Measurements from ENCODE around the gene NRG4. TPM values are rescaled to one million over a fixed set of nuclear protein-coding genes. Genes with fewer than 3 reads are reported as not detected.

Gene NRG4
- total RNA-seq, 1 donor from 2014 or later, result 8.7 TPM

DNA sequence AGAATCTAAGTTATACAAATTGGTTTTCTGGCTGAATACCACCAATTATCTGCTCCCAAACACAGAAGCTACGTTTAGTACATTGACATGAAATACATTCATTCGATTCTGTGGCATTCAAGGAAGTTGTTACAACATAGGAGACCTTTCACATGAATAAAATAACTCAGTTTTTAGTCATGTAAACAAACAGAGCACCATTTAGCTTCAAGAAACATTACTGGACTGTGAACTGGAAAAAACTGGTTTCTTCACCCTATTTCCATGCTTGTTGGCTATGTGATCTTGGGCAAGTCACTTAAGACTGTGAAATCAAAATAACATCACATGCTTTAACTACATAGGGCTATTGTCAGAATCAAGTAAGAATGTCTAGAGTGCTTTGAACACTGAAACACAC, 46.2 kb downstream of the NRG4 start:
- TF ChIP-seq, protein P1, sequence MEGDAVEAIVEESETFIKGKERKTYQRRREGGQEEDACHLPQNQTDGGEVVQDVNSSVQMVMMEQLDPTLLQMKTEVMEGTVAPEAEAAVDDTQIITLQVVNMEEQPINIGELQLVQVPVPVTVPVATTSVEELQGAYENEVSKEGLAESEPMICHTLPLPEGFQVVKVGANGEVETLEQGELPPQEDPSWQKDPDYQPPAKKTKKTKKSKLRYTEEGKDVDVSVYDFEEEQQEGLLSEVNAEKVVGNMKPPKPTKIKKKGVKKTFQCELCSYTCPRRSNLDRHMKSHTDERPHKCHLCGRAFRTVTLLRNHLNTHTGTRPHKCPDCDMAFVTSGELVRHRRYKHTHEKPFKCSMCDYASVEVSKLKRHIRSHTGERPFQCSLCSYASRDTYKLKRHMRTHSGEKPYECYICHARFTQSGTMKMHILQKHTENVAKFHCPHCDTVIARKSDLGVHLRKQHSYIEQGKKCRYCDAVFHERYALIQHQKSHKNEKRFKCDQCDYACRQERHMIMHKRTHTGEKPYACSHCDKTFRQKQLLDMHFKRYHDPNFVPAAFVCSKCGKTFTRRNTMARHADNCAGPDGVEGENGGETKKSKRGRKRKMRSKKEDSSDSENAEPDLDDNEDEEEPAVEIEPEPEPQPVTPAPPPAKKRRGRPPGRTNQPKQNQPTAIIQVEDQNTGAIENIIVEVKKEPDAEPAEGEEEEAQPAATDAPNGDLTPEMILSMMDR (IDR thresholded peaks at IDR 0.05; ENCODE audit: unreplicated experiment), result no peak
- no peak overlapping the region for H3K27ac Mint-ChIP-seq
- no peak for DNase-seq (ENCODE audit: low spot score in 2 of 2, unreplicated experiment in 2 of 2)
- H3K4me1 Mint-ChIP-seq, result no peaks in the 10 kb centered on the region
- H3K9me3 Mint-ChIP-seq, result peaks cover 8% of the 10 kb centered on the region
- no peak overlapping the region for H3K4me3 Mint-ChIP-seq
- no peaks in the 10 kb centered on the region for H3K27me3 Mint-ChIP-seq (ENCODE audit: low read depth)
- H3K36me3 Mint-ChIP-seq, result peaks cover 6% of the 10 kb centered on the region

DNA sequence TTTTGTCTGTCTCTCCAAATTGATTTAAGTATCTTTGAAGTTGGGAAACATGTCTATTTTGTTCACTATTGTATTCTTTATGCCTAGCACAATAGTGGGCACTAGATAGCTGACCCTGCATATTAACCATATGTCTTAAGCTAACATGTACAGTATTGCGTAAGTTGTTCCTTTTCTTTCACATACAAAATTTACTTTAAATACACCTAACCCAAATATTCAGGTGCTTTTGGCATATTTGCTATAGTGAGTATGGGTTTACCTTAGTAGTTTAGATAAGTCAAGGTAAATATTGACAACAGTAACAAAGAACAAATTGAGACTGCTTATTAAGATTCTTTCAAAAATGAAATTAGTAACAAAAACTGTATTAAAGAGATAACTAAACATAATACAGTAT, 50.9 kb downstream of the NRG4 start:
- Mint-ChIP-seq H3K27ac (no peak overlapping the region), H3K36me3 (peaks cover 10% of the 10 kb centered on the region), H3K4me3 (no peak overlapping the region), H3K27me3 (ENCODE audit: low read depth) (no peaks in the 10 kb centered on the region), H3K4me1 (no peaks in the 10 kb centered on the region), H3K9me3 (peaks cover 8% of the 10 kb centered on the region)
- TF ChIP-seq, protein P1 (IDR thresholded peaks at IDR 0.05; ENCODE audit: unreplicated experiment), result no peak
- DNase-seq (ENCODE audit: low spot score in 2 of 2, unreplicated experiment in 2 of 2), result no peak

DNA sequence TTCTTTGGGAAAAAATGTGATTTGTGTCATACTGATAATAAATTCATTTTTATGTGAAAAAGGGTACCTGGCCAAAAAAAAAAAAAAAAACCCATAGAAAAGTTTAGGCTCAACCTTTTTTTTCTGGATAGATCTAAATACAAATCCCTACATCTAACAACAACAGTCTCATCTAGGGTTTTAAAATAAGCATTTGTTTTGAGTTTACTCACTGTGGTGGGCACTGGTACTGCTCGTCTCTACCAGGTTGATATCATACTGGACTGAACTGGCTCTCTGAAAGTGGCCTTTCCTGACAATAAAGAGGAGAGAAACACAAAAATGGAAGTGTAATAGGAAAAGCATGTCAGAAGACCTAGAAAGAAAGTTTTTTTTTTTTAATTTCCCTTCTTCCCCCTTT, 56.5 kb downstream of the NRG4 start:
- Mint-ChIP-seq H3K27me3 (ENCODE audit: low read depth) (no peaks in the 10 kb centered on the region), H3K27ac (no peak overlapping the region), H3K9me3 (no peaks in the 10 kb centered on the region), H3K36me3 (peaks cover 9% of the 10 kb centered on the region), H3K4me1 (no peaks in the 10 kb centered on the region), H3K4me3 (no peak overlapping the region)
- no peak for DNase-seq (ENCODE audit: low spot score in 2 of 2, unreplicated experiment in 2 of 2)
- TF ChIP-seq, protein P1 (IDR thresholded peaks at IDR 0.05; ENCODE audit: unreplicated experiment), result no peak

DNA sequence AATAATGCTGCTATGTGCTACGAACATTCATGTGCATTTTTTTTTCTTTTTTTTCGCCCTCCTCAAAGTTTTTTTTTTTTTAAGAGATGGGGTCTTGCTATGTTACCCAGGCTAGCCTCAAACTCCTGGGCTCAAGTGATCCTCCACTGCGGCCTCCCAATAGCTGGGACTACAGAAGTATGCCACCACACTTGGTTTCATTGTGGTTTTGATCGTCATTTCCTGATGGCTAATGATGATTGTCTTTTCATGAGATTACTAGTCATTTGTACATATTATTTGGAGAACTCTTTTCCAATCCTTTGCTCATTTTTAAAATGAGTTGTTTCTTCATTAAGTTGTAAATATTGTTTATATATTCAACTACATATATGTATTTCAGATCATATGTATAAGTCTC, 59.7 kb downstream of the NRG4 start:
- H3K27me3 Mint-ChIP-seq (ENCODE audit: low read depth), result no peaks in the 10 kb centered on the region
- DNase-seq (ENCODE audit: low spot score in 2 of 2, unreplicated experiment in 2 of 2), result no peak
- H3K4me3 Mint-ChIP-seq, result no peak overlapping the region
- H3K36me3 Mint-ChIP-seq, result peaks cover 3% of the 10 kb centered on the region
- no peaks in the 10 kb centered on the region for H3K9me3 Mint-ChIP-seq
- no peak overlapping the region for H3K27ac Mint-ChIP-seq
- no peaks in the 10 kb centered on the region for H3K4me1 Mint-ChIP-seq
- TF ChIP-seq, protein P1 (IDR thresholded peaks at IDR 0.05; ENCODE audit: unreplicated experiment), result no peak

DNA sequence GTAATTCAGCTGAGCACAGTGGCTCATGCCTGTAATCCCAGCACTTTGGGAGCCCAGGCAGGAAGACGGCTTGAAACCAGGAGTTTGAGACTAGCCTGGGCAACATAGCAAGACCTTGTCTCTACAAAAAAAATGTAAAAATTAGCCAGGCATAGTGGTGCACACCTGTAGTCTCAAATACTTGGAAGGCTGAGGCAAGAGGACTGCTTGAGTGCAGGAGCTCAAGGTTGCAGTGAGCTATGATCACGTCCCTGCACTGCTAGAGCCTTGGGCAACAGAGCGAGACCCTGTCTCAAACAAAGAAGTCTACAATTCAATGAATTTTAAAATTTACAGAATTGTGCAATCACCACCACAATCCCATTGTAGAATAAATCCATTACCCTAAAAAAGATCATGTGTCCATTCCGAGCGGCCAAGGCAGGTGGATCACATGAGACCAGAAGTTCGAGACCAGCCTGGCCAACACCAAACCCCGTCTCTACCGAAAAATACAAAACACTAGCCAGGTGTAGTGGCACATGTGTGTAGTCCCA, 63.4 kb downstream of the NRG4 start:
- TF ChIP-seq, protein P1 (IDR thresholded peaks at IDR 0.05; ENCODE audit: unreplicated experiment), result no peak
- DNase-seq (ENCODE audit: low spot score in 2 of 2, unreplicated experiment in 2 of 2), result no peak
- Mint-ChIP-seq H3K27me3 (ENCODE audit: low read depth) (peaks cover 4% of the 10 kb centered on the region), H3K4me3 (no peak overlapping the region), H3K36me3 (peaks cover 4% of the 10 kb centered on the region), H3K9me3 (no peaks in the 10 kb centered on the region), H3K4me1 (peaks cover under 1% of the 10 kb centered on the region), H3K27ac (no peak overlapping the region)

DNA sequence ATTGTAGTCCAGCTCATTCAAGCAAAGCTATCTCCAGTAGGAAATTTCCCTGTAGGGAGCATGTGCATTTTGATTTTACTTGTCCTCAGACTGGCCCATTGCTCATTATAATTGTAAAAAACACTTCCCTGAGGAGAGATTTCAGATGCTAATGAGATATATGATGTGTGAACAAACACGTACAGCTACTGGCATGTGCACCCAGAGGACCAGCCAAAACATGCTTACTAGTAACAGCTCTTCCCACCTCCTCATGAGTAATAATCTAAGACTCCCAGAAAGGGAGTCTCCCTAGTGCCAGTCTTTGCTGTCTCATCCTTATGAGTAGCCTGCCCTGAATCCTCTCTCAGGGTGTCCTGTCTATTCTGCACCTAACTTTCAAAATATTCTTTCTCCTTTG, 65.1 kb downstream of the NRG4 start:
- no peak overlapping the region for H3K27ac Mint-ChIP-seq
- H3K4me1 Mint-ChIP-seq, result peaks cover 3% of the 10 kb centered on the region
- peaks cover 4% of the 10 kb centered on the region for H3K27me3 Mint-ChIP-seq (ENCODE audit: low read depth)
- TF ChIP-seq, protein P1 (IDR thresholded peaks at IDR 0.05; ENCODE audit: unreplicated experiment), result no peak
- no peak for DNase-seq (ENCODE audit: low spot score in 2 of 2, unreplicated experiment in 2 of 2)
- no peaks in the 10 kb centered on the region for H3K9me3 Mint-ChIP-seq
- peaks cover 4% of the 10 kb centered on the region for H3K36me3 Mint-ChIP-seq
- no peak overlapping the region for H3K4me3 Mint-ChIP-seq
